Urinary bladder (tissue), 4 donors: ENCODE measurements around the gene MYL11. TPM values are rescaled to one million over a fixed set of nuclear protein-coding genes. Genes with fewer than 3 reads are reported as not detected.
A peak's percentile ranks its signal among the peaks of the same experiment; 100 is the strongest.

Experiments
- DNase-seq: peaks from one replicate; pipeline ENCODE4 v3.0.0-alpha.2; 2015; ENCODE audit errors: extremely low spot score
- H3K27ac ChIP-seq: one replicate; pipeline ENCODE4 v1.5.1; 2013; ENCODE audit warnings: low read depth, mild to moderate bottlenecking, moderate library complexity
- H3K36me3 ChIP-seq: one replicate; pipeline ENCODE4 v1.6.1; 2013; ENCODE audit warnings: mild to moderate bottlenecking, moderate library complexity; ENCODE audit not compliant: insufficient read depth
- H3K4me1 ChIP-seq: one replicate; pipeline ENCODE4 v1.6.1; 2013; ENCODE audit warnings: mild to moderate bottlenecking, moderate library complexity; ENCODE audit not compliant: insufficient read depth
- H3K4me3 ChIP-seq: one replicate; pipeline ENCODE4 v1.5.1; 2013; ENCODE audit warnings: low read depth, low read length
- WGBS: extraction: QIAGEN DNeasy Blood & Tissue Kit; methylation state at CpG from one replicate; pipeline ENCODE4 v1.1.7; 2013; 5-methylcytosine and 5-hydroxymethylcytosine counted together
- polyA plus RNA-seq: library from polyadenylated mRNA; stranded (reverse); fragments of 200-250 nt; gene quantifications from one replicate; pipeline ENCODE4 v1.2.3, GENCODE V29; 2013
- small RNA-seq: library from RNA; depleted of rRNA; stranded (forward); fragments of <200 nt; gene quantifications from one replicate; pipeline ENCODE3, GENCODE V24; 2014
- total RNA-seq: library from RNA; depleted of rRNA; stranded (reverse); fragments of >200 nt; gene quantifications from one replicate; pipeline ENCODE4 v1.2.3, GENCODE V29; 2014
- donor health status: healthy with polysubstance abuse.
- donor health status: healthy.

MYL11 gene
- total and polyA plus RNA-seq, 2 donors = 1.4 to 165 TPM

DNA sequence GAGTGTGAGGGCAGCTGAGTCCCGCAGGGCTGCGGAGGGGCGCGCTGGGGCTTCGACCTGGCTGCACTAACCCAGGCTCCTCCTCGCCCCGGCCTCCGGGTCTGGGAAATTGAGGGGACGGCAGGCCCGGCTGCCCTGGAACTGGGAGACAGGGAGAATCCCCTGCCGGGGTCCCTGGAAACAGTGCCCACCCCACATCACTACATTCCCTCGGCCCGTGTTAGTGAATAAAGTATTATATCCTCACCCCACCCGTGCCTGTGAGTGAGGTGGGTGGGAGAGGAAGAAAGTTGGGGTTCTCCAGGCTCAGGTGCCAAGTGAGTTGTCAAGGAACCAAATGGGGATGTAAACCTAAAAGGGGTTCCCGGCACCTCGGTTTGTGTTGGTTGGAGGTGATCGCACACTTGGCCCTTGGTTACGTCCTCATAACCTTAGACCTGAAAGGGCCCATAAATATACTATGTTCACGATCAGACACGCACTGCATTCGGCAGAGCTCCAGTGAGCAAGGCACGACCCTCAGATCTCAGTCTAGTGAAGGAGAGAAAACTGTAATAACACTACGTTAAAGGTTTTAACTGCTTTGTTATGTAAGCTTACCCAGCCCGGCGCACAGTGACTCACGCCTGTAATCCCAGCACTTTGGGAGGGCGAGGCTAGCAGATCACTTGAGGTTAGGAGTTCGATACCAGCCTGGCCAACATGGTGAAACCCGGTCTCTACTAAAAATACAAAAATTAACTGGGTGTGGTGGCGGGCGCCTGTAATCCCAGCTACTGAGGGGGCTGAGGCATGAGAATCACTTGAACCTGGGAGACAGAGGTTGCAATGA lies 44.0 kb downstream of the MYL11 start:
- no peak for DNase-seq
- H3K4me3 ChIP-seq = peak overlapping the region; percentile 67
- no peaks in the 10 kb centered on the region for H3K4me1 ChIP-seq
- no peaks in the 10 kb centered on the region for H3K36me3 ChIP-seq
- 61% methylated on average over 31 of the region's 31 CpGs for WGBS
- H3K27ac ChIP-seq = peak overlapping the region; percentile 65

DNA sequence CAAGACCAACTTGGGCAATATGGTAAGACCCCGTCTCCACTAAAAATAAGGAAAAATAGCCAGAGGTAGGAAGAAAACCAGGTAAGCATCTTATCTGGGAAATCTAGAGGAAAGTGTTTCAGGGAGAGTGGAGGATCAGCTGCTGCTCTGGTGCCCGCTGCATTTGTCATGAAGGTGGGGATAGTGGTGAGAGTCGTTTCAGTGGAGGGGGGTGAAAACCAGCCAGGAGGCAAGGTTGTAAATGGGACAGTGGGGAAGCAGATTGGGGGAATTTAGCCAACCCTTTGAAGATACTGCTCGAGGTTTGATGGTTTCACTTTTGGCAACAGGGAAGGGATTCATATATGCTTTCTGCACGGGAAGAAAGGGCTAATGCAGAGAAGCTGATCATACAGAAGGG lies 46.4 kb downstream of the MYL11 start:
- 76% methylated on average over 5 of the region's 5 CpGs for WGBS
- H3K36me3 ChIP-seq = no peaks in the 10 kb centered on the region
- H3K27ac ChIP-seq = no peak overlapping the region
- DNase-seq = no peak
- no peaks in the 10 kb centered on the region for H3K4me1 ChIP-seq
- H3K4me3 ChIP-seq = no peak overlapping the region

Small RNAs within 50 kb of the gene (small RNA-seq; reads per million reads assigned to genes)
- 0.15 reads per million for gene RF00406

Other genes with a start within 250 kb of the MYL11 start
- 9.6 TPM for gene CORO1A, start 191.2 kb upstream of the MYL11 start, total RNA-seq
- gene CORO1A, start 191.2 kb upstream of the MYL11 start, polyA plus RNA-seq = 37.2 TPM
- 10.2 TPM for gene BOLA2B, start 181.1 kb upstream of the MYL11 start, total RNA-seq
- gene BOLA2B, start 181.1 kb upstream of the MYL11 start, polyA plus RNA-seq = 97.5 TPM
- 15.4 TPM for gene SLX1A, start 180.9 kb upstream of the MYL11 start, total RNA-seq
- 42.7 TPM for gene SLX1A, start 180.9 kb upstream of the MYL11 start, polyA plus RNA-seq
- gene SULT1A3, start 175.5 kb upstream of the MYL11 start, total RNA-seq = 3.2 TPM
- gene SULT1A3, start 175.5 kb upstream of the MYL11 start, polyA plus RNA-seq = 7.5 TPM
- 3.8 TPM for gene NPIPB13, start 126.3 kb upstream of the MYL11 start, total RNA-seq
- gene NPIPB13, start 126.3 kb upstream of the MYL11 start, polyA plus RNA-seq = 3.7 TPM
- 20.0 TPM for gene CD2BP2, start 19.5 kb upstream of the MYL11 start, total RNA-seq
- gene CD2BP2, start 19.5 kb upstream of the MYL11 start, polyA plus RNA-seq = 50.2 TPM
- 18.9 TPM for gene TBC1D10B, start 4.3 kb upstream of the MYL11 start, total RNA-seq
- 29.5 TPM for gene TBC1D10B, start 4.3 kb upstream of the MYL11 start, polyA plus RNA-seq
- gene SEPTIN1, start 7.8 kb downstream of the MYL11 start, total RNA-seq = 0.37 TPM
- gene SEPTIN1, start 7.8 kb downstream of the MYL11 start, polyA plus RNA-seq = 3.5 TPM
- gene ZNF48, start 20.6 kb downstream of the MYL11 start, total RNA-seq = 6.7 TPM
- gene ZNF48, start 20.6 kb downstream of the MYL11 start, polyA plus RNA-seq = 10.2 TPM
- gene ZNF771, start 32.8 kb downstream of the MYL11 start, total RNA-seq = 5.2 TPM
- 18.6 TPM for gene ZNF771, start 32.8 kb downstream of the MYL11 start, polyA plus RNA-seq
- gene DCTPP1, start 55.2 kb downstream of the MYL11 start, total RNA-seq = 8.0 TPM
- 36.7 TPM for gene DCTPP1, start 55.2 kb downstream of the MYL11 start, polyA plus RNA-seq
- 7.1 TPM for gene SEPHS2, start 71.1 kb downstream of the MYL11 start, total RNA-seq
- 45.8 TPM for gene SEPHS2, start 71.1 kb downstream of the MYL11 start, polyA plus RNA-seq
- gene ITGAL, start 97.9 kb downstream of the MYL11 start, total RNA-seq = 4.1 TPM
- gene ITGAL, start 97.9 kb downstream of the MYL11 start, polyA plus RNA-seq = 1.8 TPM
- gene ZNF768, start 151.8 kb downstream of the MYL11 start, total RNA-seq = 17.7 TPM
- gene ZNF768, start 151.8 kb downstream of the MYL11 start, polyA plus RNA-seq = 50.6 TPM
- 13.3 TPM for gene ZNF747, start 160.1 kb downstream of the MYL11 start, total RNA-seq
- 11.9 TPM for gene ZNF747, start 160.1 kb downstream of the MYL11 start, polyA plus RNA-seq
- 5.7 TPM for gene ZNF764, start 183.6 kb downstream of the MYL11 start, total RNA-seq
- 8.1 TPM for gene ZNF764, start 183.6 kb downstream of the MYL11 start, polyA plus RNA-seq
- gene ZNF688, start 196.9 kb downstream of the MYL11 start, total RNA-seq = 10.0 TPM
- gene ZNF688, start 196.9 kb downstream of the MYL11 start, polyA plus RNA-seq = 15.6 TPM
- gene ZNF785, start 210.9 kb downstream of the MYL11 start, total RNA-seq = 15.7 TPM
- gene ZNF785, start 210.9 kb downstream of the MYL11 start, polyA plus RNA-seq = 7.5 TPM
- 5.6 TPM for gene ZNF689, start 235.6 kb downstream of the MYL11 start, total RNA-seq
- 8.8 TPM for gene ZNF689, start 235.6 kb downstream of the MYL11 start, polyA plus RNA-seq